Islet precursor cell (in vitro differentiated cells): ENCODE results near the gene DDX42.
"Not testable (repeated sequence)": the region's sequence is repeated elsewhere in the genome, so short reads cannot be mapped to it uniquely, and the experiment has no call there.

Experiments used
- DNase-seq: peaks from one replicate; pipeline ENCODE4 v3.0.0-alpha.2; 2018

DDX42 gene

GRCh38 chr17:63842173-63842539 is 68.2 kb downstream of the DDX42 start:
- DNase-seq, result peak; percentile 80

DNA sequence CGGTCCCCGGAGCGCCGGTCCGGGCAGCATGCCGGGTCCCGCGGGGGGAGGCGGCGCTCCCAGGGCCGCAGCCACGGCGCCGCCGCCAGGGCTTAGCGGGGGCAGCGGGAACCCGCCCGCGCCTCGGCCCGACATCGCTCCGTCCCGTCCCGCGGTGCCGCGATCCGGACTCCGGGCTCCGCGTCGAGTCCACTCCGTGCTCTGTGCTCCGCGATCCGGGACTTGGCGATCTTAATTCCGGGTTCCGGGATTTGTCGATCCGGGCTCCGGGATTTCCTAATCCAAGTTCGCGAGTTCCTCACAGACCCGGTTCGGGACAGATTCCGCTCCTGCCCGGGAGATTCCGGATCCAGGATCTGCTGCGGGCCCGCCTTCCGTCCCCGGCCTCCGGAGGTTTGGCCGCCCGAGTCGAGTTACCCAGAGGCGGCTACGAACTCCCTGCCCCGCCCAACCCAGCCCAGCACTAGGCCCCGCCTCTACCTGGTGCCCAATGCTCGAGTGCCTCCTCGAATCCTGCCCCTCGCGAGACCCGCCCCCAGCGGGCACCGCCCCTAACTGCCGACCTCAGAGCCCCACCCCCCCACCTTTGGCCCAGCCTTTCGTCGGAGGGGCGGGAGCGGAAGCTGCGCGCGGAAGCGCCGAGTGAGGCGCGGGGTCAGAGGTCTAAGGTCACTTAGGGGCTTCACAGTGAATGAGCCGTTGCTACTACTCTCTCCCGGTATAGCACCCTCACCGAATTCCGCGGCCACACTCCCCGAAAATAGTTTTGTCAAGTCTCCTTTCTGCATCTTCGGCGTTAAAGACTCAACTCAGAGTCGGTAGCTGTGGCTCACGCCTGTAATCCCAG is 68.8 kb downstream of the DDX42 start, which contains the start of gene SMARCD2:
SMARCD2 (minus strand) TSS at position 146 of the 847 bp plus-strand sequence; CDS start at position 135, 11 bp downstream.
- DNase-seq, result peak; percentile 100

DNA sequence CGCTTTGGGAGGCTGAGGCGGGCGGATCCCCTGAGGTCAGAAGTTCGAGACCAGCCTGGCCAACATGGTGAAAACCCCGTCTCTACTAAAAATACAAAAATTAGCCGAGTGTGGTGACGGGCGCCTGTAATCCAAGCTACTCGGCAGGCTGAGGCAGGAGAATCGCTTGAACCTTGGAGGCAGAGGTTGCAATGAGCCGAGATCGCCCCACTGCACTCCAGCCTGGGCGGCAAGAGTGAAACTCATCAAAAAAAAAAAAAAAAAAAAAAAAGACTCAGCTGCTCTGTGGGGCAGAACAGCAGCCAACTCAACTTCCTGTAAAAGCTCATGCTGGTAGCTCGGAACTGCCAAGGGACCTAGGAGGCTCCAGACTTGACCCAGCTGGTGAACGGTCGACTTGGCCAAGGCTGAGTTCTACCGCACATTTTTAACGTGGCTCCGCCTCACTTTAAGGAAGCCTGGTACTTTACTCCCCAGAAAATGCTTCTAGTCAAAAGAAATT is 69.5 kb downstream of the DDX42 start:
- not testable (repeated sequence) for DNase-seq

DNA sequence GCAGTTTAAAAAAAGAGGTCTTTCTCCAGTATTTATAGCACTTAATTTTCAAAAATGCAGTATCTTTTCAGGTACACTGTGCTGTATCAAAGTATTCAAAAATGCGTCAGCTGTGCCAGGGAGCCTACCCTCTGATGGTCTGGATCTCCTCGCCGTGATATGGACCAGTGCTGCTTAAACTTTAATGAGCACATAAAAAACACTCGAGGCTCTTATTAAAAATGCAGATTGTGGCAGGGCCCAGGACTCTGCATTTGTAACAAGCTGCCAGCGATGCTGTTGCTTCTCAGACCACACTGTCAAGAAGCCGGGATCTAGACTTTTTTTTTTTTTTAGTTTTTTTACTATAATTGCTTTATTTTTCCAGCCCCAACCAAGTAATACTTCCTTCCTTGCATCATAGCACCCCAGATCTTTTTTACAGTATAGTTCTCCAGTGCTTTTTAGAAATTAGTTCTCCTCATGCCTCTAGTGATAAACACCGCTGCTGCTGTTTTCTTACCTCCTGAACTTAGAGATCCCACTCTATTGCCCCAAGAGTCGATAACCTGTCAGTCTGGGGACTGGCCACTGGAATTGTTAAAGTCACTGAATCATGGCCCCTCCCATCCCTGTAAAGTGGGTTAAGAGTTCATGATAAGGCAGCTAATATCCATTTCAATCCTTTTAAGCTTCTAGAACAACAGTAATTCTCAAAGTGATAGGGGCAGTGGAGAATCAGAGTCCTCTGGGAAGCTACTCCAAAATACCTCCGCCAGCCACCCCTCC is 70.1 kb downstream of the DDX42 start:
- no peak for DNase-seq

DNA sequence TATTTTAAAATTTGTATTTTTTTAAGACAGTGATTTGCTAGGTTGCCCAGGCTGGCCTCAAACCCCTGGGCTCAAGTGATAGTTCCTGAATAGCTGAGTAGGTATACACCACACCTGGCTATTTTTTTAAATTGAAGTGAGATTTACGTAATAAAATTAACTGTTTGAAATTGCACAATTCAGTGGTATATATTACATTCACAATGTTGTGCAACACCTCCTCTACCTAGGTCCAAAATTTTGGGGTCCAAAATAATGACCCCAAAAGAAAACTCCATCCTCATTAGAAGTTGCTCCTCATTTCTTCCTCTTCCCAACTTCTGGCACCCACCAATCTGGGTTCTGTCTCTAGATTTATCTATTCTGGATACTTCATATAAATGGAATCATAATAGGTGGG is 71.5 kb downstream of the DDX42 start:
- DNase-seq, result no peak

GRCh38 chr17:63847525-63848249 is 73.7 kb downstream of the DDX42 start:
- no peak for DNase-seq

DNA sequence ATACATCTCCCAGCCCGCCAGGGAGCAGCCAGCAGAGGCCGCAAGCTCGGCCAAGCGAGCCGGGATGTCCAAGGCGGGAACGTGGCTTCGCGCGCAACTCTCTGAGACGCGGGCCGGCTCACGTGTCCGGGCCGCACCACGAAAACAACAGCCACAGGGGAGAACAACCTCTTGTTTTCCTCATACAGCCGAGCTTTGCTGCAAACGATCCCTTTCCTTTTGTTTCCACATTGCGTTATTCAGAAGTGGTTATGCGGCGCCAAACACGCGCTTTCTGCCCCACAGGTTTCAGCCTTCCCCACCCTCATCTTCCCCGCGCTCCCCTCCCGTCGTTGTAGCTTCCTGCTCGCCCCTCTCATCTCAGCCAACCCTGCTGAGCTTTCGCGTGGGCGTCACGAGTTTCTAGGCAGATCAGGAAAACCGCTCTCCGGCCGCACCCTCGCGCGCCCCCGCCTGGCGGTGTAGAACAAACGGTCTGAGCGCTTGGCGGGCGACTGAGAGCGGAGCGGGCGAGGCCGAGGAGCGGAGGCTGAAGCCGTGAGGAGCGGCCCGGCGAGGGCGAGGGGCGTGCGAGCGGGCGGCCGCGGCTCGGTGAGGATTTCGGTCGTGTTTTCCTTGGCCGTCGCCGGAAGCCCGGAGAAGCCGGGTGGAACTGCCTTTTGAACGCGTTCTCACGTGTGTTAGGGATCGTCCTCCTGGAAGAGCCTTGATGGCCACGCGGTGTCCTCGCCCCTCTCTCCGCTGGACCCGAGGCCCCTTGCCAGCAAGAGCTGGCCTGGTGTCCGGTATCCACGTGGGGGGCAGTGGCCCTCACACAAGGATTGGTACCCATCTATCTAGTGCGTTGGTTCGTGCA is 75.1 kb downstream of the DDX42 start:
- DNase-seq, result peak; percentile 98

GRCh38 chr17:63850401-63850800 is 76.4 kb downstream of the DDX42 start:
- no peak for DNase-seq

GRCh38 chr17:63853260-63853659 is 79.3 kb downstream of the DDX42 start:
- DNase-seq, result no peak

DNA sequence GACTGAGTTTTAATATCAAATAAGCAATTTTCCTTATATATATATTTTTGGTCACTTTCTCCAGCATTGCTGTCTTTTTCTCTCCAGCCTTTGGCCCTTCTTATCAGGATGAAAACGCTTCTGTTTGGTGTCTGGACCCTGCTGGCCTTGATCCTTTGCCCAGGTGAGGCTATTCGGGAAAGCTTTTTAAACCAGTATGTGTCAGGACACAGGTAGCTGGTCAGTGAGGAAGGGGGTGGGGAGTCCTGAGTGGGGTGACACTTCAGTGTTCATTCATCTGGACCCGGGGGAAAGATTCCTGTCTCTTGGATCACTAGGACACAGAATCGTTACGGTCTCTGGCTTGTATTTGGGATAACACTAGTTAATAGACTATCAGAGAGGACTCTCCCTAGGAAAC is 80.7 kb downstream of the DDX42 start:
- DNase-seq, result no peak

GRCh38 chr17:63855185-63855584 is 81.2 kb downstream of the DDX42 start:
- DNase-seq, result no peak

DNA sequence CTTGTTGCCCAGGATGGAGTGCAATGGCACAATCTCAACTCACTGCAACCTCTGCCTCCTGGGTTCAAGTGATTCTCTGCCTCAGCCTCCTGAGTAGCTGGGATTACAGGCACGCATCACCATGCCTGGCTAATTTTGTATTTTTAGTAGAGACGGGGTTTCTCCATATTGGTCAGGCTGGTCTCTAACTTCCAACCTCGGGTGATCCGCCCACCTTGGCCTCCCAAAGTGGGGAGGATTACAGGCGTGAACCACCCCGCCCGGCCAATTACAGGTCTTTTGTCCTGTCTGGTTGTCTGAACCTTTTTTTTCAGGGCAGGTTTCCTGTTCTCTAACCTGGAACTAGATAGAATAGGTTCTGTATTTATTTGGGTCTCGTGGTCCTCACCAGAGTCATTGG is 82.5 kb downstream of the DDX42 start:
- not testable (repeated sequence) for DNase-seq

DNA sequence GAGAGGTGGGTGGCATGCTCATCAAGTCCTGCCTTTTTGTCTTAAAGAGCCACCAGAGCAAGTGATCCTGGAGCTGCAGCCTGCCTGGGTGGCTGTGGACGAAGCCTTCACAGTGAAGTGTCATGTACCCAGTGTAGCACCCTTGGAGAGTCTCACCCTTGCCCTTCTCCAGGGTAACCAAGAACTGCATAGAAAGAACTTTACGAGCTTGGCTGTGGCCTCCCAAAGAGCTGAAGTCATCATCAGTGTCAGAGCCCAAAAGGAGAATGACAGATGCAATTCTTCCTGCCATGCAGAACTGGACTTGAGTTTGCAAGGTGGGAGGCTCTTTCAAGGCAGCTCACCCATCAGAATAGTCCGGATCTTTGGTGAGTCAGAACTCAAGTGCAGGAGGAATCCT is 85.3 kb downstream of the DDX42 start:
- no peak for DNase-seq

GRCh38 chr17:63866625-63867024 is 92.7 kb downstream of the DDX42 start:
- peak; percentile 66 for DNase-seq
